Activated gamma-delta T cell (primary cell): ENCODE results near the gene SIRPA.

Experiments used
- DNase-seq: peaks from one replicate; lab custom pipeline; 2025; lab: John Stamatoyannopoulos, UW
- total RNA-seq, 2 donors: gene quantifications; one replicate each; lab custom pipeline; 2026; lab: John Stamatoyannopoulos, UW

Gene SIRPA
- 0.41 to 1.7 reads per million in 2 donors for total RNA-seq

DNA sequence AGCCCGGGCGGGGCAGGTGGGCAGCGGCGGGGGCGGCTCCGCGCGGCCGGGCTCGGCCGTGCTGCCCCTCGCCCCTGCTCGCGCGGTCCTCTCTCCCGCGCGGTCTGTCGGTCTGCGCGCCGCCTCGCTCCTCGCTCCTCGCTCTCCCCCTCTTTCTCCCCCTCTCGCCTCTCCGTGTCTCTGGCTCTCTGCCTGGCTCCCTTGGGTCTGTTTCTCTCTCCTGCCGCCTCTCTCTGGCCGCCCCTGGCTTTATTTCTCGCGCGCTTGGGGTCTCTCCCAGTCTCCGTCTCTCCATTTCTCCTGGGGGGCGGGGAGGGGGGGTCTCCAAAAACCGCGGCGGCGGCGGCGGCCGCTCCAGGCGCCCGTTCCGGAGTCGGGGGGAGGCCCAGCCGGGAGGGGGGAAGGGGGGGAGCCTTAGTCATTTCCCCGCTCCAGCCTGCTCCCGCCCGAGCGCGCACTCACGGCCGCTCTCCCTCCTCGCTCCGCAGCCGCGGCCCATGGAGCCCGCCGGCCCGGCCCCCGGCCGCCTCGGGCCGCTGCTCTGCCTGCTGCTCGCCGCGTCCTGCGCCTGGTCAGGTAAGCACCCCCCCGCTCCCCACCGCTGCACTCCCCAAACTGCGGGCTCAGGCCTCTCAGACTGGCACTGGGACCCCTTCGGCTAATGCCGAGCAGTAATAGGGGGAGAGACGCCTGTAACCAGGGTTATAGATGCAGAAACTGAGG is at the start of gene SIRPA:
Gene SIRPA (plus strand): TSS at position 457 of the 723 bp plus-strand sequence. CDS start 41 bp downstream, at position 498.
- DNase-seq, result no peak

DNA sequence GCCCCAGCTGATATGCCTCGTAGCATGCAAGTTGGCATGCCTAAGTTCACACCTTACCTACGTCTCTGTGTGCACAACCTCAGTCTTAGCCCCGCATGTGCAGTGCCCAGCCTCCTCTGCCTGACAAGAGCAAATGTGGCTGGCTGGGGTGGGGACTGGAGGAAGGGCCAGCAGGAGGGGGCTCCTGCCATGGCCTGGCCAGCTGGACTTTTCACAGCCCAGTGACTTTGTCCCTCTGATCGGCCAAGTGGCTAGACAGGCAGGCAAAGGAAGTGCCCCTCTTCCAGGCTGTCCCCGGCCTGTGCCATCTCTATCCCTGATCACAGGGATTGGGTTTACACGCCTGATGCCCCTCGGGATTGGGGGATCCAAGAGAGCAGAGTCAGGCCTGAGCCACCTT is 49.5 kb upstream of the SIRPA start:
- no peak for DNase-seq

DNA sequence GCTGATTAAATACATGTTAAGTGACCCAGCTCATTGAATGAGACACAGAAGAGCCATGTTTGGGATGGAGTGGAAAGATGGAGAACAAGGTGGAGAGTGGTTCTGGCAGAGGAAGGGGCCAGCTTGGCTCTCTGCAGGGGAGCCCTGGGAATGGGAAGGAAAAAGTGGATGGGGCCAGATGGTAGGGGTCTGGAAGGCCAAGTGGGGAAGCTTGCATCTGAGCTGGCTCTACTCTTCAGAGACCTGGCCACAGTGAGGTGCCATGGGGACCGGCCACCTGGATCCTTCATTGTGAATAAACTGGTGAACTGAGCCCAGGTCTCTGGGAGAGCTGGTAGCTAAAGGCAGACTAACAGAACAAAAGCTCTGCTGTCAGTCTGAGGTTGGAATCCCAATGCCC is 48.9 kb upstream of the SIRPA start:
- no peak for DNase-seq

DNA sequence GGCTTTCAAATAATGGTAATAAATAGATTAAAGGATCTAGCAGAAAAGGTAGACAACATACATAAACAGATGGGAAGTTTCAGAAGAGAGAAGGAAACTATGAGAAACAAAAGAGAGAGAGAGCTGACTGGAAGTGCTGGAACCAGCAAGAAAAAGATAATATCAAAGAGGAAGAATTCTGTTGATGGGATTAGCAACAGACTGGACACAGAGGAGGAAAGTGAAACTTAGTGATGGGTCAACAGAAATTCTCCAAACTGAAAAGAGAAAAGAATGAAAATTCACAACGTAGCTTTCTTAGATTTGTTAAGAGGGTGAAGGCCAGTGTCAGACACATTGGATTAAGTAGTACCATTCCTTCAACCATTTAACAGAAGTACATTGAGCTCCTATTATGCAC is 48.3 kb upstream of the SIRPA start:
- DNase-seq, result no peak

DNA sequence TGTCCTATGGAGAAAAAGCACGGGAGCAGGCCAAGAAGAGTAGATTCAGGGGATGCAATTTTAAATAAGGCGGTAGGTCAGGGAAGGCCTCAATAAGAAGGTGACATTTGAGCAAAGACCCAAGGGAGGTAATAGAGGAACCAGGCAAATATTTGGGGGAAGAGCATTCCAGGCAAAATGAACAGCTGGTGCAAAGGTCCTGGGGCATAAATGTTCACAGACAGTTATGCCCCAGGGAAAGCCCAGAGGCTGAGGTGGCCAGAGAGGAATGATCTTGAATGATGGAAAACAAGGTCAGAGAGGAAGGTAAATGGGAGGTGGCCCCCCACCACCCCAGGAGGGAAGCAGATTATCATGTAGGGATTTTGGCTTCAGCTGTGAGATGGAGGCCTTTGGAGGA is 47.4 kb upstream of the SIRPA start:
- no peak for DNase-seq

DNA sequence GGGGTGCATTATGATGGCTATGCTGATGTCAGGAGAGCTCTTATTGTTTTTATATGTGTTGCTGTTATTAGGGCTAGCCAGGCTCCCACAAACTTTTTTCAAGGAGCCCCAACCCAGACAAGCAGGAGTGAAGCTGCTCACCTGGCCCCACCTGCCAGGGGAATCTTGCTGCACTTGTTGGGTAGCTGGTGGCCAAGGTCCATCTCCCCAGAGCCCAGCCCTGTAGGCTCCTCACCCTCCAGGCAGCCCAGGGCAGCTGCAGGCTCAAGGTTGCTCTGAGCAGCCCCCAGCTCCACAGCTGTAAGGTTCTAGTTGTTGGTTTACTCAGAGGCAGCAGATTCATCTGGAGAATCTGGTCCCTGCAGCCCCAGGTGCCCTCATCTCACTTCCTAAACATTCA is 46.8 kb upstream of the SIRPA start:
- no peak for DNase-seq

DNA sequence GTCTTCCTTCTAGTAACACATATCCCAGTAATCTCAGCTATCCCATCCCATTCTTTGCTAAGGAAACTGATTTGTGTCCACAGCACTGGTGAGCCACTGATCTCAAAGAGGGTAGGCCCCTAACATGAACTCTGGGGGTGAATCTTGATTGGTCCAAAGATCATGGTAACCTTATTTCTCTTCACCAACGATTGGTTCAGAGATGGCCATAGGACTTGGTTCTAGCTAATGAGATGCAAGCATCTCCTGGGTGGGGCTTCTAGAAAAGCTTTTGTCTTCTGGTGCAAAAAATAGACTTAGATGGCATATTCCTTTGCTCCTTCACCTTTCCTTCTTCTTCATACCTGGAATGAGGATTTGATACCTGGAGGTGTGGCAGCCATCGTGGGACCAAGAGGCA is 43.8 kb upstream of the SIRPA start:
- DNase-seq, result no peak

DNA sequence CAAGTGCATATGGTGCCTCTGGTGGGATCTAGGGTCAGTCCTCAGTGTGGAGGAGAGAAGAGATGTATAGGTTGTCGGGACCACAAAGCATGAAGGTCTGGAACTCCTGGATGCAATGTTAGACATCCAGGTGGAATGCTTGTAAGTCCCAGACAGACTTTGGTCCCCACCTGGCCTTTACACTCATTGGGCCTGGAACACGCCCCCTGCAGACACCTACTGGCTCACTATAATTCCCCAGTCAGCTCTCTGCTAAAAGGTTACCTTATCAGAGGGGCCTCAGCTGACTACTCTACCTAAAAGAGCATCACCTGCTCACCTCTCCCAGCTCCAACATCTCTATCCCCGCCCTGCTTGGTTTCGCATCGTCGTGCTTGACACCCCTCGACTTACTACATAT is 41.7 kb upstream of the SIRPA start:
- no peak for DNase-seq

DNA sequence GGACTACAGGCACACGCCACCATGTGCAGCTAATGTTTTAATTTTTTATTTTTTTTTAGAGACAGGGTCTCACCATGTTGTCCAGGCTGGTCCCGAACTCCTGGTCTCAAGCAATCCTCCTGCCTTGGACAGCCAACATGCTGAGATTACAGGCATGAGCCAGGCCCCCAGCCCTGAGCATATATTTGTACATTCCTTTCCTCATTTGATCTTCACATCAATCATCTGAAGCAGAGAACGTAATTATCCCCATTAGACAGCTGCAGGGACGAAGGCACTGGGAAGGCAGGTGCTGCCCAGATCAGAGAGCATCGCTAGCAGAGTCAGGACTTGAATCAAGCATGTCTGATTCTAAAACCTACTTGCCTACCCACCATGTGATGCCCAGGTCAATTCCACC is 41.0 kb upstream of the SIRPA start:
- DNase-seq, result no peak

DNA sequence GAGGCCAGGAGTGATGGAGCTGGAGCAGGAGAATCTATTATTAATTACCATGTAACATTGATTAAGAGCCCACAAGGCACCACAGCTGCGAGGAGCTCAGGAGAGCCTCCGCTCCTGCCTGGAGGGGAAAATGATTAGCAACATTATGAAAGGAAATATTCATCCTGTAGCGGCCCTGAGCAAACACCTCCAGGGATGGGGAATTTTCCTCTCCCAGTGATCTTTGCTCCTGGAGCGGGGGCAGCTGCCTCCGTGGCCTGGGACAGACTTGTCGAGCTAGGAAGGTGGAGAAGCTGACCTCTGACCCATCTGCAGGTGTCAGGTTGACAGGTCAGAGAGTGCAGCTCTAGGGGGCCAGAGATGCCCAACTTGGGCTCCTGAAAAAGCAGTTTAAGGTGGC is 40.1 kb upstream of the SIRPA start:
- DNase-seq, result no peak

DNA sequence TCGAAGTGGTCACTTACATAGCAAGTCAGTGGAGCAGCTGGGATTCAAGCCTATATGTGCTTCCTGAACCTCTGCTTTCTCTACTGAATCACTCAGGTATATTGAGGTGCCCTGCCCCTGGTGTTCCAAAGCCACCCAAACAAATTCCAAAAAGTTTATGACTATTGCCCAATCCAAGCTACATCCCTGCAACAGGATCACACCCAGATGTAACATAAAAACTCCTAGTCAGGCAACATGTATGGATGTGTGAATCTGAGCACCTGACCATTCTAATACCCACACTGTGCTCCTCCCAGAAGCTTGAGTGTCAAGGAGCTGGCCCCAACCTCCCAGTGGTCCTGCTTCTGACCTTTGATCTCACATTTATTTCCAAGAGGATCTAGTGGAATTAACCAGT is 39.5 kb upstream of the SIRPA start:
- DNase-seq, result no peak

DNA sequence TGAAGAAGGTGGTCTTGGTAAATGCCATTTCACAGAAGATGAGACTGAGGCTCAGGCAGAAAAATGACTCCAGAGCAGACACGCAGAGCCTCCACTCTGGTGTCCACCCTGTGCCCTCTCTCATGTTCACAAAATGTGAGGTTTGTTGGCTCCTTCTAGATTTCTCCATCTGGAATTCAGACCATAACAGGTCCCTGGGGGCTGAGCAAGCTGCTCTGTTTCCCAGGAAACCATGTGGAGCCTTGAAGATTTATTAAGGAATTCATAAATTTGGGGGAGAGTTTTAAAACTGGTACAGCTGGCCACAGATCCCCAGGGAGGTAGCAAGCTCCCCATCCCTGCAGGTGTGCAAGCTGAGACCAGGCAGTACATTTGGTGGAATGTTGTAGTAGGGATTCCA is 38.8 kb upstream of the SIRPA start:
- DNase-seq, result no peak

DNA sequence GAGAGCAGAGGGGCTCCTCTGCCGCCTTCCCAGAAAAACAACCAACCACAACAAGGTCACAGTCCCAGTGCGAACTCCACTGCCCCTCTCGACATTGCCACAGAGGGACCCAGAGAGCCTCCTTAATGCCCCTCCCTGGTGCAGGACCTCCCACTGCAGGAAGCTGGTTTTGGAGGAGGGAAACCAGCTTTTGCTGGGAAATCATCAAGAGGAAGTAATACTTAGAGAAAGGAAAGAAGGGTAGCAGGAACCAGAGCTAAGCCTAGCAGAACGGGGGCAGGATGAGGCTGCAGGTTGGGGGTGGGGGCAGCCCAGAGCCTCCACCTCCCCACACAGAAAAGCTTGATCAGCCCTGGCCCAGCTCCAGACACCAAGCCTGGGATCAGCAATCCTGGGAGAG is 37.7 kb upstream of the SIRPA start:
- no peak for DNase-seq

DNA sequence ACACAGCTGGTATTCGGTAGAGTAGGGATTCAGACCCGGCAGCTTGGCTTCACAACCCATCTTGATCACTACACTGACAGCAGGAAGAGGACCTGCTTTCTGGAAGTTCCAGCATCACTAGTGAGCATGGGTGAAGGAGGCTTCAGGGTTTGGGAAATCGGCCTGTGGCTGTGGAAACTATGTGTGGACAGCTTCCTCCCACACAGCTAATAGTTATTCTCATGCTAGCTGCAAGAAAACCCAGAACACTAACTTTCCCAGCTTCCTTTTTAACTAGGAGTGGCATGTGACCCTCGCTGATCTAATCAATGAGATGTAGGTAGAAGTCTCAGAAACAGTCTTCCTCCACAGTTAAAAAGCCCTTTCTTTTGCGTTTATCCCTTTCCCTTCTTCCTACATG is 36.3 kb upstream of the SIRPA start:
- DNase-seq, result no peak

DNA sequence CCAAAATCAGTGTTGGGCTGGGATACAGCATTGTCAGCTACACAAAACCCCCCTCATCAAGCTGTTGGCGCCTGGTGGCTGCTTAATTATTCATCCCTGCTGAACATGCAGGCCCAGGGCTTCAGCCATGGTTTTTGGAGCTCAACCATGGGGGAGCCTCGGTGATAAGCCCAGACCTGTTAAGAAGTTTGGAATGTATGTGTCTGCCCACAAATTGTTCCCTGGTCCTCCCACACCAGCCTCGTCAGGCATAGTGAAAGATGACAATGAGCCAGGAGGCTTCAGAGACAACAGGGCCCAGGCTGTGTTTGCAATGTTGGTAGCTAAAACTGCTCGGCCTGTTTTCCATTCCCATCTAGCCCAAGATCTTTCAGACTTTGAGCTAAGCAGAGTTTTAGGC is 34.8 kb upstream of the SIRPA start:
- no peak for DNase-seq

DNA sequence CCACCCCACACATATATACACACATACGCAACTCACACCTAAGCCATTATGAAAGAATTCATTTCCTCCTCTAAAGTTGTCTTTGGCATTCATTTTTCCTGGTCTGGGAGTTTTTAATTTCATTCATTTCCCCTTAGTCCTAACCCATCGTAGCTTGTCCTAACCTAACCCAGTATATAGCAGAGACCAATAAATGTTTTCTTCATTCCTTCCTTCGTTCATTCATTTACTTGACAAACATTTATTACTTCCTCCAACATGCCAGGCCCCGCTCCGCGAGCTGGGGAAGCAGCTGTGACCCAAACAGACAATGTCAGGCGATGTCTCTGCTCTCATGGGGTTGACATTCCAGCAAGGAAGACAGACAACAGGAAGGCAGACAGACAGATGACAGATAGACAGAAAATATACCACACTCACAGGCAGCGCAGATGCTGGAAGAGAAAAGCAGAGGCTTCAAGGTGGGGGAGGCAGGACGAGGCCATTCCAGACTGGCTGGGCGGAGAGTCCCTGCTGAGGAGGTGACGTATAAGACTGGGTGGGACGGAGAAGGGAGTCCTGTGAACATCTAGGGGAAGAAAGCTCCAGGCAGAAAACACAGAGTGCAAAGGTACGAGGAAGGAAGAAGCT is 33.7 kb upstream of the SIRPA start:
- DNase-seq, result no peak

DNA sequence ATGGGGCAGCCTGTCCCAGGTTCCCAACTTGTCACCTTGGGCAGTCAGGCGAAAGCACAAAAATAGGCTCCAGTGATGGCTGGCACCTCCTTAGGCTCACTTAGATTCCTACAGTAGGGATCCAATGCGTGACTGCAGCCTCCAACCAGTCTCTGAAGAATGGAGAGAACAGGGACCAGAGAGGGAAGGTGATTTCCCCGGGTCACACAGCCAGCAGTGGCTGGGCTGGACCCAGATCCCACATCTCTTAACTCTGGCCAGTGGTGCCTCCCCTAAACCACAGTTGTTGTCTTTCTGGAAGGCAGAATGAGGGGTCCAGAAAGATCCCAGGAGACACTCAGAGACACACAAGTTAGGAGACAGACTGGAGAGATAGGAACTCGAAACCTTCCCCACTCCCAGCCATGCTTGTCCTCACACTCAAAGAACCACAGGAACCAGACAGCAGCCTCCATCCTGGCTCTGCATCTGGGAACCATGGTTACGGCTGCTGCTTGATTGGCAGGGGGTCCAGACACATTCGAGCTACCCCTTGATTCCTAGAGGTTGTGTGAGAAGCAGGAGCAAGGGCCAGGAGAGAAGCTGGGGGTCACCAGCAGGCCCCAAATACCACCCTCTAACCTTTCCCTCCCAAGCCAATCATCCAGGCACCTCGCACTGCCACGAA is 33.1 kb upstream of the SIRPA start:
- DNase-seq, result no peak

DNA sequence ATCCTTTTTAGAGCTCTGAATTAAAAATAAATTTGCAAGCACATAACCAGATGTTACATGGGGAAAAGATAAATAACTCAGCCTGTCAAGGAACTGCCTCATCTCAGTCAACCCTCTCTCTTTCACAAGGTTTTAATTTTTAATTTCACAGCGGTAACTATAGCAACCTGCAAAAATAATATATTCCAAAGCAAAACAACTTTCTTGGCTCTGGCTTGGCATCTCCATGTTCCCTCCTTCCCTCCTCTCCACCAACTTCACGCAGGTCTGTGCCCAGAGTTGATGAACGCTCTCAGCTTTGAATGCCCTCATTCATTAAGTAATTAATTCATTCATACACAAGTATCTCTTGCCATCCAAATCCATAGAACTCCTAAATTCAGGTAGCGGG is 32.5 kb upstream of the SIRPA start:
- no peak for DNase-seq

DNA sequence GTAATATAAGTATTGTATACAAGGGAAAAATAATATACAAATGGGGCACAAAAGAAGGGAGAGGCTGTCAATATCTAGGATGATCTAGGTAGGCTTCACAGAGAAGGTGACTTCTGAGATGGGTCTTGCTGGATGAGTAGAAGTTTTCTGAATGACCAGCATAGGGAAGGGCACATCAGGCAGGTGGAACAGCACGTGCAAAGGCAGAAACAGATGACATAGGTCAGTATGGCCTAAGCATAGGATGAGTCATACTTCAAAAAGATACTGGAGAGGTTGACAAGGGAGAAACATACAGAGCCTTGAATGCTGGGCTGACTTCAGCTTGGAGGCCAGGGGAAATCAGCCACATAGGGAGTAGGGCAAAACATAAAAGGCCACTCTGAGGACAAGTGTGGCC is 31.9 kb upstream of the SIRPA start:
- no peak for DNase-seq

DNA sequence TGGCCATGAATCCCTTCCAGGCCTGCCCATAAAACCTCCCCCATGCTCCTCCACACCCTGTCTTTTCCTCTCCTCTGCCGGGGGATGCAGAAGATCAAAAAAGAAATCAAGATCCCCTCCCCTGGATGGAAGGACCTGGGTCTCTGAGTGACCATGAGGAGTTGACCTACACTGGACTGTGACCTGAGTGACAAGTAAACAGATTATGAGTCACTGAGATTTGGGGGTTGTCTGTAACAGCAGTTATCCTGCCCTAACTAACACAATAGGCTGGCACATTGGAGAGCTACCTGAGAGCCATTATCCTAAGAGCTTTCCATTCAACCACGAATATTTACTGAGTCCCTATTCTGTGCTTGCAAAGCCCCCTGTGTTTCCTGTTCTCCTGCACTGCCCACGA is 28.4 kb upstream of the SIRPA start:
- no peak for DNase-seq

DNA sequence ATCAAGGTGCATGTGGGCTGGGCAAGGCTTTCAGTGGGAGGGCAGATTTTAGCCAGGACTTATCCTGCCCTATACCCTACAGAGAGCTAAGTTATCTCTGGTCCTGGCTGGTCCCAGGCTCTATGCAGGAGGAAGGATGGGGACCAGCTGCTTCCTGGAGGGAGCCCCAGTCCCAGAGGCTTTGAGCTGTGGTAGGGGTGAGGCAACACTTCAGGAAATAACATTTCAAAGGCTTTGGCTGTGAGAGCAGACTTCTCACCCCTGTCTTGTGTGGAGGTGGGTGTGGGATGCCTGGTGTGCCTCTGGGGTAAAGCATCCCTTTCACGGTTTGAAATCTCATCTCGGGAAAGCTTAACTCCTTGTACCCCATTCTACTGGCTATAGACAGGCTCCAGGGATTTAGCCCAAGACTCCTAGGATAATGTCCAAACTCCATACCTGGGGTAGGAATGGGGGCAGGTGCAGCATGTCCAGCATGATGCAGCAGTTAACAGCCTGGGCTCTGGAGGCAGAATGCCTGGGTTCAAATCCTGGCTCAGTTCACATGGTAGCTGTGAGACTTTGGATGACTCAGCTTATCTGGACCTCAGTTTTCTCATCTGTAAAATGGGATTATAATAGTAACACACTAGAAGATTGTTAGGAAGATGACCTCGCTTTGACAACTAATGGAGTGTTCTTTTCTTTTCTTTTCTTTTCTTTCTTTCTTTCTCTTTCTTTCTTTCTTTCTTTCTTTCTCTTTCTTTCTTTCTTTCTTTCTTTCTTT is 27.5 kb upstream of the SIRPA start:
- DNase-seq, result no peak

DNA sequence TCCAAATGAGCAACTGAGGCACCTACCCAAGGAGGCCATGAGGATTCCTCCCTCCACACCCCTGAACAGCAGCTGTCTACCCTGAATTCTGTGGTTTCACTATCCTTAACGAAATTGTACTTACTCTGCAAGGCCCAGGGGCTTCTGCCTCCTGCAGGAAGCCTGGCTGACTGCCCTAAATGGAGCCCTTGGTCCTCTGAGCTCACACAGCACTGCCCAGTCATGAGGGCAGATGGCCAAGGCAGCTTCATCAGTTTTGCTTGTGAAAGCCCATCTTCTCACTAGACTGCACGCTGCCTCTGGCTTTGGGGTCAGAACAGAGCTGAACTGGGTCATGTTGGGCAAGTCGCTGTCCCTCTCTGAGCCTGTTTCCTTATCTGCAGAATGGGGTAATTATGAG is 26.4 kb upstream of the SIRPA start:
- no peak for DNase-seq

DNA sequence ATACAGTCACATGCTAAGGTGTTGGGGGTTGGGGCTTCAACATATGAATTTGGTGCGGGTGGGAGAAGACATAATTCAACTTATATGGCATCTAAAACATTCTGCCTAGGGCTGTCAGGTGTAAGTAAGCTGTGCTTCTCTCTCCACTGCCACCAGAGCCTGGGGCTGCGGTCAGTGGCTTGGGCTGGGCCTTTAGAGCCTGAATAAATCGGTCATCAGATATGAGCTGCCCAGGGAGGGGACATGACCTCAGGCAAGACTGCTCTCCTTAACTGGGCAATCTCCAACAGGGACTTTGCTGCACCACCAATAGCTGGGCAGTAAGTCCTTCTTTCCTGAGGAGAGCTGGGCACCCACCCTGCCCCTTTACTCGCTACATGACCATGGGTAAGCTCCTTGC is 24.9 kb upstream of the SIRPA start:
- DNase-seq, result no peak
